NCI-H460 (cell line): ENCODE data around the gene HSP90AA1. TPM values are rescaled to one million over a fixed set of nuclear protein-coding genes. Genes with fewer than 3 reads are reported as not detected.
A peak's percentile ranks its signal among the peaks of the same experiment; 100 is the strongest.
"Not testable (repeated sequence)": the region's sequence is repeated elsewhere in the genome, so short reads cannot be mapped to it uniquely, and the experiment has no call there.

ENCODE experiments used
- DNase-seq: peaks from one replicate; pipeline ENCODE4 v3.0.0-alpha.2; 2016; ENCODE audit warnings: low read depth; ENCODE audit errors: extremely low read depth
- total RNA-seq: library from RNA; depleted of rRNA; stranded (reverse); fragments of >200 nt; shearing (Covaris generic); gene quantifications from 2 replicates; pipeline ENCODE4 v1.2.3, GENCODE V29; 2014

Gene HSP90AA1
- total RNA-seq, 1 experiment from 2014 or later = 234 TPM

- DNase-seq = no peak
Observed at GRCh38 chr14:102074415-102074964, 12.4 kb downstream of the HSP90AA1 start.

- DNase-seq = no peak
Observed at GRCh38 chr14:102071283-102071998, 15.4 kb downstream of the HSP90AA1 start.

- DNase-seq = no peak
Observed at GRCh38 chr14:102066041-102066451, 20.8 kb downstream of the HSP90AA1 start.

- DNase-seq = not testable (repeated sequence)
Observed at GRCh38 chr14:102064590-102064989, 22.3 kb downstream of the HSP90AA1 start.

GRCh38 chr14:102063808-102064429, 22.9 kb downstream of the HSP90AA1 start:
- DNase-seq = no peak

DNA sequence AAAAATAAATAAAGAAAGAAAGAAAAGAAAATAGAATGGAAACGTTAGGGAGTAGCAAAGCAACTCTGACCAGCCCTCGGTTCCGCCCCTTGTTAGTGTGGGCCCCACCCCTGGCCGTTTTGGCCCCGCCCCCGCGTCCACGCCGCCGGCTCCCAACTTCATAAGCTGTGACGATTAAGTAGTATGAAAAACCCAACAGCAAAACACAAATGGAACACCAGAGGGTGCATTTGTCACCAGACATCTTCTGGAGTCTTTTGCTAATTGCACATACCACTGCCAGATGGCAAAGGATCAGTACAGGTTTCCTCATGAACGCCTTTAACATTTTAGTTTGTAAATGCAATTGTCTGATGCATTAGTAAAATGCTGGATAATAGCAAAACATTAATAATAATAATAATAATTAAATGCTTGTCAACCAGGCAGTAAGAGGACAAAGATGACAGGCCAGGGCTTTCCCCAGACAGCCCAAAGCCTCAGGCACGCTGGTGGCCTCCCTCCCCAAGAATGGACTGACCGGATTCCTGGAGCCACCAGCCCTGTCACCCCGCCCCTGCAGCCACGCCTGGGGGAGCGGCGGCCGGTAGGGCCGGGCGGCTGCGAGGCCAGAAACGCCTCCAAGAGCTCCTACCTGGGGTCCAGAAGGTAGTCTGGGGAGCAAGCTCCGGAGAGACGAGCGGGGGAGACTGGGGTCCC, 23.6 kb downstream of the HSP90AA1 start:
- DNase-seq = peak; percentile 87

GRCh38 chr14:102058961-102059360, 27.9 kb downstream of the HSP90AA1 start:
- no peak for DNase-seq

- no peak for DNase-seq
Observed at GRCh38 chr14:102058146-102058545, 28.7 kb downstream of the HSP90AA1 start.

GRCh38 chr14:102057480-102058114, 29.2 kb downstream of the HSP90AA1 start:
- no peak for DNase-seq

GRCh38 chr14:102056694-102057442, 30.0 kb downstream of the HSP90AA1 start:
- no peak for DNase-seq

DNA sequence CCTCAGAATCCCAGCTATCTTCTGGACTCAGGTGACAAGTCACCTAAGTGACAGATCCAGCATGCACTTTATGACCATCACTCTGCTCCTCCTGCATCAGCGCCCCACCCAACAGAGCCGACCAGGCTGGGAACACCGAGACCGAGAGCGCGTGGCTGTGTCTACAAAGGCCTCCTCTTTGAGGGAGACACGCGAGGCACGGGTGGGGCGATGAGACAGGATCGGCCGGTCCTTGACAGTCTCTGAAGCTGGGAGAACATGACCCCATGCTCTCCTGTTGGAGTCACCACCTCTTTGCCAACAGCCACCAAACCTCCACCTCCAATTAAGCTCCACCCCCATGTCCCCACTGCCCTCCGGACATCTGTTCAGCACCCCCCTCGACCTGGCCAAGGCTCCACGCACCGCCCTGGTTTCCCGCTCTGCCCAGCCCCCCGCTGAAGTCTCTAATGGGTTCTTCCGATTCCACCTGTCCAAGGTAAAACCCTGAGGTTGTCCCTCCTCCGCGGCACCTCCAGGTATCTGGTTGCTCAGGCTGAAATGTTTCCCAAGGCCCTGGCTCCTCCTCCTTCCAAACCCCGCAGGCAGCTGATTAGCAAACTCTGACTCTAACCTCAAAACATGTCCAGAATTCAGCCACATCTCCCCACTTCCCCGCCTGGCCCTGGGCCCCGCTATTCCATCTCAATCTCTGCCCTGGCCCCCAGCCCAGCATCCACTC, 31.5 kb downstream of the HSP90AA1 start:
- no peak for DNase-seq

GRCh38 chr14:102052522-102052921, 34.3 kb downstream of the HSP90AA1 start:
- no peak for DNase-seq

GRCh38 chr14:102050625-102051024, 36.2 kb downstream of the HSP90AA1 start:
- no peak for DNase-seq

- DNase-seq = no peak
Observed at GRCh38 chr14:102050026-102050405, 36.8 kb downstream of the HSP90AA1 start.

- DNase-seq = no peak
Observed at GRCh38 chr14:102049258-102050025, 37.4 kb downstream of the HSP90AA1 start.

GRCh38 chr14:102047808-102048540, 38.9 kb downstream of the HSP90AA1 start:
- no peak for DNase-seq

DNA sequence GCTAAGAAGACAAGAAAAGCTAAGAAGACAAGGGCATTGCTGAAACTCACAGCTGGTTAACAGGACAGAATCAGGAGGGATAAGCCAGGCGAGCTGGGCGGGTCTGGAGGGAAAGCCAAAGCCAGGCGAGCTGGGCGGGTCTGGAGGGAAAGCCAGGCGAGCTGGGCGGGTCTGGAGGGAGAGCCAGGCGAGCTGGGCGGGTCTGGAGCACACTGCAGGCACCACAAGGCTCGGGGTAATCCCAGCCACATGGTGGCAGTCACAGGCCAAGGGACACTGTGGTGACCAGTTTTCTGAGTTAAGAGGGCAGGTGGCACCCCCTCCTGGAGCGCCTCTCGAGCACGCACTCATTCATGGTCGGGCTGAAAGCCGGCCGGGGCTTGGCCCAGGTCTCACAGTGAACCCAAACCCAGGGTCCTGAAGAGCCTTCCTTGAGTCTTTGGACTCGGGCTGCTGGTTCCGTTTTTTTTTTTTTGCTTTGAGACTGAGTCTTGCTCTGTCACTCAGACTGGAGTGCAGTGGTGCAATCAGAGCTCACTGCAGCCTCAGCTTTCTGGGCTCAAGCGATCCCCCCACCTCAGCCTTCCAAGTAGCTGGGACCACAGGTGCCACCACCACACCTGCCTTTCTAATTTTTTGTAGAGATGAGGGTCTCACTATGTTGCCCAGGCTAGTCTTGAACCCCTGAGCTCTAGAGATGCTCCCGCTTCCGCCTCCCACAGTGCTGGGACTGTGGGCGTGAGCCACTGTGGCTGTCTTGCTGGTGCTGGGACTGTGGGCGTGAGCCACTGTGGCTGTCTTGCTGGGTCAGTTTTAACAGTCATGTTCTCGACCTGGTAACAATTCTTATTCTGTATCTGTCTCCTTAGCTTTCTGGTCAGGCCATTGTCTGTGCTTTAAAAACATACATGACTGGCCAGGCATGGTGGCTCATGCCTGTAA, 40.2 kb downstream of the HSP90AA1 start:
- peak; percentile 70 for DNase-seq
